ENCODE results near the gene RNF217. TPM values are rescaled to one million over a fixed set of nuclear protein-coding genes. Genes with fewer than 3 reads are reported as not detected.

Gene RNF217
- total RNA-seq, 1 experiment from 2014 or later: 42.3 TPM

- Histone ChIP-seq H3K9me2 (ENCODE audit: insufficient read depth) (no peaks in the 10 kb centered on the region), H2AFZ (no peak overlapping the region), H3K9me3 (ENCODE audit: insufficient read depth, low read depth) (no peaks in the 10 kb centered on the region), H3K4me3 (no peak overlapping the region), H3K79me2 (ENCODE audit: low read depth) (peaks cover 6% of the 10 kb centered on the region), H3F3A (ENCODE audit: insufficient read depth, low read depth) (peaks cover 10% of the 10 kb centered on the region; the same call in 1 of the 2 replicates), H3K27ac (no peak overlapping the region), H4K20me1 (ENCODE audit: insufficient read depth) (no peaks in the 10 kb centered on the region), H3K4me2 (no peak overlapping the region), H3K36me3 (ENCODE audit: low read depth) (no peaks in the 10 kb centered on the region), H3K27me3 (ENCODE audit: insufficient read depth, low read depth) (no peaks in the 10 kb centered on the region), H3K4me1 (replicated peaks; ENCODE audit: insufficient read depth) (peaks cover 14% of the 10 kb centered on the region)
- no peak for DNase-seq
- no peak for TF ChIP-seq EZH2 (IDR thresholded peaks at IDR 0.05; ENCODE audit: low read depth)
- TF ChIP-seq CTCF (conservative IDR thresholded peaks at IDR 0.05): no peak
- no TSS peak for BruUV-seq (replicated peaks)
- POLR2A ChIA-PET (ENCODE audit: unreplicated experiment): no interaction called here
- CTCF ChIA-PET: no interaction called here
- intact Hi-C loops (cut with micrococcal nuclease; ENCODE audit: unreplicated experiment): no loop called here
Observed at GRCh38 chr6:124958149-124958548, 4.1 kb upstream of the RNF217 start.

GRCh38 chr6:124958759-124959354 lies 3.4 kb upstream of the RNF217 start:
- H2AFZ ChIP-seq: no peak overlapping the region
- no peak overlapping the region for H3K4me2 ChIP-seq
- no peaks in the 10 kb centered on the region for H3K9me3 ChIP-seq (ENCODE audit: insufficient read depth, low read depth)
- CTCF ChIA-PET: no interaction called here
- DNase-seq: no peak
- BruUV-seq (replicated peaks): no TSS peak
- no peaks in the 10 kb centered on the region for H4K20me1 ChIP-seq (ENCODE audit: insufficient read depth)
- peaks cover 13% of the 10 kb centered on the region for H3K79me2 ChIP-seq (ENCODE audit: low read depth)
- peaks cover 14% of the 10 kb centered on the region for H3K4me1 ChIP-seq (replicated peaks; ENCODE audit: insufficient read depth)
- intact Hi-C loops (cut with micrococcal nuclease; ENCODE audit: unreplicated experiment): no loop called here
- H3K9me2 ChIP-seq (ENCODE audit: insufficient read depth): no peaks in the 10 kb centered on the region
- no peak overlapping the region for H3K4me3 ChIP-seq
- TF ChIP-seq CTCF (conservative IDR thresholded peaks at IDR 0.05) (no peak), EZH2 (IDR thresholded peaks at IDR 0.05; ENCODE audit: low read depth) (no peak)
- no peaks in the 10 kb centered on the region for H3K27me3 ChIP-seq (ENCODE audit: insufficient read depth, low read depth)
- H3F3A ChIP-seq (ENCODE audit: insufficient read depth, low read depth): peaks cover 18% of the 10 kb centered on the region; the same call in 1 of the 2 replicates
- POLR2A ChIA-PET (ENCODE audit: unreplicated experiment): no interaction called here
- no peaks in the 10 kb centered on the region for H3K36me3 ChIP-seq (ENCODE audit: low read depth)
- H3K27ac ChIP-seq: no peak overlapping the region

GRCh38 chr6:124960757-124961463 lies 1.3 kb upstream of the RNF217 start:
- peaks cover 34% of the 10 kb centered on the region for H3K79me2 ChIP-seq (ENCODE audit: low read depth)
- CTCF ChIA-PET: no interaction called here
- peak overlapping the region; percentile 96 for H2AFZ ChIP-seq
- POLR2A ChIA-PET (ENCODE audit: unreplicated experiment): interaction anchor here (0.7 kb wide), 1 partner anchor 135 kb away, joined by 3 read pairs; no protein-coding TSS in a partner anchor
- H3K27me3 ChIP-seq (ENCODE audit: insufficient read depth, low read depth): no peaks in the 10 kb centered on the region
- no peaks in the 10 kb centered on the region; the same call in 1 of the 2 replicates for H4K20me1 ChIP-seq (ENCODE audit: insufficient read depth)
- intact Hi-C loops (cut with micrococcal nuclease; ENCODE audit: unreplicated experiment): loop anchor here (5.0 to 10.0 kb wide), 4 partner anchors 36 to 344 kb away; partner anchors contain the start of gene HDDC2
- peaks cover 36% of the 10 kb centered on the region; the same call in 1 of the 2 replicates for H3F3A ChIP-seq (ENCODE audit: insufficient read depth, low read depth)
- H3K4me3 ChIP-seq: peak overlapping the region; percentile 79
- TF ChIP-seq EZH2 (IDR thresholded peaks at IDR 0.05; ENCODE audit: low read depth): no peak
- no peak for TF ChIP-seq CTCF (conservative IDR thresholded peaks at IDR 0.05)
- H3K4me2 ChIP-seq: peak overlapping the region; percentile 91
- H3K9me2 ChIP-seq (ENCODE audit: insufficient read depth): no peaks in the 10 kb centered on the region
- BruUV-seq (replicated peaks): no TSS peak
- no peak for DNase-seq
- H3K9me3 ChIP-seq (ENCODE audit: insufficient read depth, low read depth): no peaks in the 10 kb centered on the region
- no peaks in the 10 kb centered on the region for H3K36me3 ChIP-seq (ENCODE audit: low read depth)
- peak overlapping the region; percentile 46 for H3K27ac ChIP-seq
- H3K4me1 ChIP-seq (replicated peaks; ENCODE audit: insufficient read depth): peaks cover 33% of the 10 kb centered on the region

Data from PC-9 (cell line).